Measurements from ENCODE around the gene PLD6. TPM values are rescaled to one million over a fixed set of nuclear protein-coding genes. Genes with fewer than 3 reads are reported as not detected.
"Not testable (repeated sequence)": the region's sequence is repeated elsewhere in the genome, so short reads cannot be mapped to it uniquely, and the experiment has no call there.

Gene PLD6
- total RNA-seq, 1 experiment from 2014 or later: 15.1 TPM

- DNase-seq (ENCODE audit: low spot score): no peak
Measured at GRCh38 chr17:17176341-17176740, 29.8 kb downstream of the PLD6 start.

DNA sequence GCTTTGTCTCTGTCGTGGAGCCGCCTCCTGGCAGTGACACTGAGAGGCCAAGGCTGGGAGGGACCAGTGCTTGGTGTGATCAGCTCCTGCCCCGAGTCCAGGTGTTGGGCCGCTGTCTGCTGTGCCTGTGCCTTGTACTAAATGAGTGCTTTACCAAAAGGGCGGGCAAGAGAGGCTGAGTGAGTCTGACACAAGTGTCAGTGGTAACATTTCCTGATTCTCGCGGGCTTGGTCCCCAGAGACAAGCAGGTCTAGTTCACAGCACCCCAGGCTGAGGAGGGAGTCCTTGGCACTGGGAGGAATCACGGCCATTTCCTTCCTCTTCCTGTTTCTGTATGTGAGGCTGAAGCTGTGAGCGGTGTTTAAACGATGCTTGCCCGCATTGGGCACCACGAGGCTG lies 30.2 kb downstream of the PLD6 start:
- DNase-seq (ENCODE audit: low spot score): no peak

GRCh38 chr17:17175340-17175739 lies 30.8 kb downstream of the PLD6 start:
- DNase-seq (ENCODE audit: low spot score): no peak

- DNase-seq (ENCODE audit: low spot score): no peak
Measured at GRCh38 chr17:17173921-17174320, 32.2 kb downstream of the PLD6 start.

DNA sequence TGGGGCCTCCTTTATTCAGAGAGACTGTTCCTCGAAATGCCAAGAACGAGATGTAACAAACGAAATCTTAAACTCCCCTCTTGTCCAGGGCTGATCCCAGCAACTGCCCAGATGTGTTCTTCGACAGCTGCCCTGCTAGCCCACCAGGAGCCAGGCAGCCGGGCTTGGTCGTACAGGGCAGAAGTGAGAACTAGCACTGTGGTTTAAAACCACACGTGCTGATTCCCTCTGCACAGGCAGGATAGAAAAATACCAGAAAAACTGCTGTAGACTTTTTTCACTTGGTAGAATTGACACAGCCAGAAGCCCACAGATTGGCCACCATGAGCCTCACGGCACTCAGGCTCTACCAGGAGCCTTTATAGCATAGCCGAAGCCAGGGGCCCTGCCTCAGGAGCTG lies 33.1 kb downstream of the PLD6 start:
- no peak for DNase-seq (ENCODE audit: low spot score)

DNA sequence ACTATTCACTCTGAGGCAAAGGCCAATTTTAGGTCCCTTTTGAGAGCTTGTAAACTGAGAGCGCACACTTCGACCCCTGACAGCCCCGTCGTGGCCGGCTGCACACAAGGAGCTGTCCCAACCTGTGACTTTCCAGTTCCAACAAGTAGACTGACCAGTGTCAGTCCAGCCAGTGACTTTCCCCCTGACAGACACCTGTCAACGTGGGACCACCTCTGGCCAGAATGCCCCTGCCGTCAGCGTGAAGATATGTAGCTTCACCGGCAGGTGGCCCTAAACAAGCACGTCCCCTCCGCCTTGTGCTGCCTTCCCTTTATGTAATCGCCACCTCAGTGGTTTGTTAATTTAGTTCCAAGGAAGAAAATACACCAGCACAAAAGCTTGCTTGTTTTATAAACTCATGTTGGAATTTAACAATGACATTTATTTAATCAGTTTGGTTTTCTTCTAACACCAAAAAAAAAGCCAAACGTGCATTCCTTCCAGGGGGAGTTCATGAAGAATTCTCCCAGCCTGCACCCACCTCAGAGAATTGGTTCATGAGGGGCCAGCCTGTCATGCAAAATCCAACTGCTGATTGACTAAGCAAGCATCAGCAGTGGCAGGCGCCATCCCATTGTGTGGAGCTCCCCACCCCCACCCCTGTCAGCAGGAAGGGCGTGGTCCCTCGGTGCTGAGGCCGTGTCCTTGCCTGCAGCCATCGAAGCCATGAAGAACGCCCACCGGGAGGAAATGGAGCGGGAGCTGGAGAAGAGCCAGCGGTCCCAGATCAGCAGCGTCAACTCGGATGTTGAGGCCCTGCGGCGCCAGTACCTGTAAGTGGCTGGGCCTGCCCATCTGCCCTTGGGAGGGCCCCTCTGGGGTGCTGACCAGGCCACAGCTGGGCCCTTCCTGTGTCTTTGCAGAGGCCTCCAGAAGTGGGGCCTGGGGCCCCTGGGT lies 33.9 kb downstream of the PLD6 start:
- no peak for DNase-seq (ENCODE audit: low spot score)

GRCh38 chr17:17171186-17171585 lies 34.9 kb downstream of the PLD6 start:
- no peak for DNase-seq (ENCODE audit: low spot score)

GRCh38 chr17:17170346-17170985 lies 35.7 kb downstream of the PLD6 start:
- DNase-seq (ENCODE audit: low spot score): no peak

GRCh38 chr17:17169396-17169795 lies 36.7 kb downstream of the PLD6 start:
- DNase-seq (ENCODE audit: low spot score): no peak

GRCh38 chr17:17168401-17168800 lies 37.7 kb downstream of the PLD6 start:
- DNase-seq (ENCODE audit: low spot score): no peak

DNA sequence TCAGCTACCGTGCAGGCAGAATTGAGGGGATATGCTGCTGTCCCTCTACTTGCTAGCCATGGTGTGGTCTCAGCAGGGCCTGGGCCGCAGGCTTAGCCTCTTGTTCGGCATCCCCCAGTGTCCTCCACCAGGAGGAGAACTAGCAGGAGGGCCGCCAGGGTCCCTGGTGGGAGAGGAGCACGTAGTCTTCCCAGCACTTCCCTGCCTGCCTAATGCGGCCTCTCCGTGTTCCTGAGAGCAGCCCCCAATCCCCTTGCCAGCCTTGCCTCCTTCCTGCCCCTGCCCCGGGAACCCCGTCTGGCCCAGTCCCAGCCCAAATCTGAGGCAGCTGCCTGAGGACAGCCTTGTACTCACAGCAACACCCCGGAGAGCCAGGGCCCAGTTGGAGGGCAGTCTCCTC lies 38.1 kb downstream of the PLD6 start:
- no peak for DNase-seq (ENCODE audit: low spot score)

DNA sequence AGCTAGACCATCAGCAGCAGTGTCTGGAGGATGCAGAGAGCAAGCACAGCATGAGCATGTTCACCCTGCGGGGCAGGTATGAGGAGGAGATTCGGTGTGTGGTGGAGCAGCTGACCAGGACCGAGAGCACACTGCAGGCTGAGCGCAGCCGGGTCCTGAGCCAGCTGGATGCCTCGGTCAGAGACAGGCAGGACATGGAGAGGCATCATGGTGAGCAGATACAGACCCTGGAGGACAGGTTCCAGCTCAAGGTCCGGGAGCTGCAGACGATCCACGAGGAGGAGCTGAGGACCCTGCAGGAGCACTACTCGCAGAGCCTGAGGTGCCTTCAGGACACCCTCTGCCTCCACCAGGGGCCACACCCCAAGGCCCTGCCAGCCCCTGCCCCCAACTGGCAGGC lies 38.8 kb downstream of the PLD6 start:
- no peak for DNase-seq (ENCODE audit: low spot score)

GRCh38 chr17:17166446-17166845 lies 39.7 kb downstream of the PLD6 start:
- DNase-seq (ENCODE audit: low spot score): no peak

DNA sequence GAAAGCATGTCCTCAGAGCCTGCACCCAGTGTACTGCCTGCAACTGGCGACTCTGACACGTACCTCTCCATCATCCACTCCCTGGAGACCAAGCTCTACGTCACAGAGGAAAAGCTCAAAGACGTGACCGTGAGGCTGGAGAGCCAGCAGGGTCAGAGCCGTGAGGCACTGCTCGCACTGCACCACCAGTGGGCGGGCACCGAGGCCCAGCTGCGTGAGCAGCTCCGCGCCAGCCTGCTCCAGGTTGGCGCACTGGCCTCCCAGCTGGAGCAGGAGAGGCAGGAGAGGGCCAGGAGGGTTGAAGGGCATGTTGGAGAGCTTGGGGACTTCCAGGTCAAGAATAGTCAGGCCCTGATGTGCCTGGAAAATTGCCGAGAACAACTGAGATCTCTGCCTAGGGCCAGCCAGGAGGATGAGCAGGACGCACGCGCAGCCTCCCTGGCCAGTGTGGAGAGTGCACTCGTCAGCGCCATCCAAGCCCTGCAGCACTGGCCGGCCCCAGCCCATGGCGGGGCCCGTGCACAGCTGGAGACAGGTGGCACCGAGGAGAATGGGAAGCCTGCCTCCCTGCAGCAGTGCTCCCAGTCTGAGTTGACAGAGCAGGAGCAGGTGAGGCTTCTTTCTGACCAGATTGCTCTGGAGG lies 40.3 kb downstream of the PLD6 start:
- DNase-seq (ENCODE audit: low spot score): no peak

- no peak for DNase-seq (ENCODE audit: low spot score)
Measured at GRCh38 chr17:17164676-17165075, 41.5 kb downstream of the PLD6 start.

GRCh38 chr17:17164156-17164555 lies 42.0 kb downstream of the PLD6 start:
- no peak for DNase-seq (ENCODE audit: low spot score)

- no peak for DNase-seq (ENCODE audit: low spot score)
Measured at GRCh38 chr17:17161759-17162158, 44.4 kb downstream of the PLD6 start.

- no peak for DNase-seq (ENCODE audit: low spot score)
Measured at GRCh38 chr17:17161121-17161520, 45.0 kb downstream of the PLD6 start.

GRCh38 chr17:17159571-17159970 lies 46.6 kb downstream of the PLD6 start:
- DNase-seq (ENCODE audit: low spot score): no peak

GRCh38 chr17:17158506-17158905 lies 47.6 kb downstream of the PLD6 start:
- DNase-seq (ENCODE audit: low spot score): not testable (repeated sequence)

DNA sequence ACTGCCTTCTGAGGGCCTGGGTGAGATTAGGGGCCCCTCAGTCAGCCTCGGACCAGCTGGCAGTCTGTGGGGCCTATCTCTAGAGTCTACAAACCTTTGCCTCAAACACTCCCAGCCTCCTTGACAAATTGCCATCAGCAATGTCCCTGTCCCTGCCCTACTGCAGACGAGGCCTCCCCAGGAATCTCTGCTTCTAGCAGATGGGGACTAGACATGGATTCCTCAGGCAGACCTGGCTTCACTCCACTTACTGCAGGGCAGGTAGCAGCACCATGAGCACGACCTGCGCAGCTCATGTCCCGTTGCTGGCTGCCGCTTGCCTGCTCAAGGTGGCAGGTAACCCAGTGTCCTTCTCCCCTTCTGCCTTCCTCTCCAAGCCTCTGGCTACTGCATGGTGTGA lies 49.1 kb downstream of the PLD6 start:
- DNase-seq (ENCODE audit: low spot score): no peak

GRCh38 chr17:17156511-17156910 lies 49.6 kb downstream of the PLD6 start:
- no peak for DNase-seq (ENCODE audit: low spot score)

DNA sequence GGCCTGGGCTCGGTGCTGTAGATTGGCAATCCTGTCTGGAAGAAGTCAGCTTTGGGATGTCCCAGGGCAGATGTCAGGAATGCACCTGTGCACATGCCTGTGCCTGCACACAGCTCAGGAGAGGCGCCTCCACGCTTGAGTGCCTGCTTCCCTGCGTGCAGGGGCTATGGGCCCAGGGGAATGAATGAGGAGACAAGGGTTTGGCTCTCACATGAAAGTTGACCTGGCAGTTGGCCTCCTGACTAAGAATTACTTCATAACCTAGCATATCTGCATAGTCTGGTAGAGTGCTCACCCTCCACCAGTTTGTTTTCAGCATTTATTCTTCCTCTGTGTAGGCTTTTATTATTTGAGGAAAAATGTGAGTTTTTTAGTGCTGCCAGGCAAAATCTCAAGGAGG lies 50.0 kb downstream of the PLD6 start:
- no peak for DNase-seq (ENCODE audit: low spot score)
